Muscle of back (tissue), 13 donors: ENCODE measurements around the gene SRP72. TPM values are rescaled to one million over a fixed set of nuclear protein-coding genes. Genes with fewer than 3 reads are reported as not detected.
"Not testable (repeated sequence)": the region's sequence is repeated elsewhere in the genome, so short reads cannot be mapped to it uniquely, and the experiment has no call there.

Experiments
- DNase-seq, 3 donors: peaks; one replicate each; pipeline versions ENCODE4 v3.0.0 to v3.0.0-alpha.2; 2013
- long read RNA-seq, 9 donors: transcript quantifications; one replicate each; lab custom pipeline, GENCODE V29; 2026
- polyA plus RNA-seq, 10 donors: library from polyadenylated mRNA; unstranded; fragments of 120-200 nt; gene quantifications; one replicate each; pipeline ENCODE4 v1.2.1, GENCODE V29; 2013; ENCODE audit not compliant: insufficient read length in 10 of 10

SRP72 gene
- polyA plus RNA-seq = 10 to 100 TPM; 61.9 to 86.3 (median 75.9) TPM
- long read RNA-seq, donor 1, full-length matches to known transcripts = 13 of 22 reads
- long read RNA-seq, donor 1, partial matches to known transcripts = 9 of 22 reads
- long read RNA-seq, donor 1, other reads (novel, unspliced or antisense) = 0 of 22 reads
- long read RNA-seq, donor 2, full-length matches to known transcripts = 7 of 13 reads
- long read RNA-seq, donor 2, partial matches to known transcripts = 6 of 13 reads
- long read RNA-seq, donor 2, other reads (novel, unspliced or antisense) = 0 of 13 reads
- long read RNA-seq, donor 3, partial matches to known transcripts = 0 of 1 reads
- long read RNA-seq, donor 3, other reads (novel, unspliced or antisense) = 0 of 1 reads
- long read RNA-seq, donor 4, full-length matches to known transcripts = 6 of 17 reads
- long read RNA-seq, donor 4, partial matches to known transcripts = 11 of 17 reads
- long read RNA-seq, donor 4, other reads (novel, unspliced or antisense) = 0 of 17 reads
- long read RNA-seq, donor 5, full-length matches to known transcripts = 13 of 55 reads
- long read RNA-seq, donor 5, partial matches to known transcripts = 42 of 55 reads
- long read RNA-seq, donor 5, other reads (novel, unspliced or antisense) = 0 of 55 reads
- long read RNA-seq, donor 6, full-length matches to known transcripts = 16 of 54 reads
- long read RNA-seq, donor 6, partial matches to known transcripts = 38 of 54 reads
- long read RNA-seq, donor 6, other reads (novel, unspliced or antisense) = 0 of 54 reads
- long read RNA-seq, donor 7, full-length matches to known transcripts = 9 of 15 reads
- long read RNA-seq, donor 7, partial matches to known transcripts = 6 of 15 reads
- long read RNA-seq, donor 7, other reads (novel, unspliced or antisense) = 0 of 15 reads
- long read RNA-seq, donor 8, full-length matches to known transcripts = 7 of 34 reads
- long read RNA-seq, donor 8, partial matches to known transcripts = 27 of 34 reads
- long read RNA-seq, donor 8, other reads (novel, unspliced or antisense) = 0 of 34 reads
- long read RNA-seq, donor 9, full-length matches to known transcripts = 2 of 2 reads
- long read RNA-seq, donor 9, partial matches to known transcripts = 0 of 2 reads
- long read RNA-seq, donor 9, other reads (novel, unspliced or antisense) = 0 of 2 reads

GRCh38 chr4:56467284-56468096 is at the start of gene SRP72:
Gene SRP72, plus strand, starts transcription at chr4:56467617. Its CDS starts 19 bp downstream, at chr4:56467636.
- DNase-seq = peak; percentile 89 to 97 (median 93)

GRCh38 chr4:56424176-56424575 is 43.2 kb upstream of the SRP72 start:
- no peak for DNase-seq

- peak in 2 of 3 donors; percentile 38 to 57 for DNase-seq
These were observed 42.5 kb upstream of the SRP72 start for GRCh38 chr4:56424697-56425514.

GRCh38 chr4:56425518-56425917 is 41.9 kb upstream of the SRP72 start:
- no peak for DNase-seq

- DNase-seq = no peak
These were observed 41.1 kb upstream of the SRP72 start for GRCh38 chr4:56426273-56426672.

GRCh38 chr4:56427179-56427578 is 40.2 kb upstream of the SRP72 start:
- DNase-seq = no peak

- DNase-seq = no peak
These were observed 37.2 kb upstream of the SRP72 start for GRCh38 chr4:56430203-56430602.

- DNase-seq = no peak
These were observed 34.1 kb upstream of the SRP72 start for GRCh38 chr4:56433280-56433679.

- peak in 2 of 3 donors; percentile 36 to 83 for DNase-seq
These were observed 32.7 kb upstream of the SRP72 start for GRCh38 chr4:56434599-56435139.

GRCh38 chr4:56435140-56435926 is 32.1 kb upstream of the SRP72 start, which contains the start of gene PPAT:
Gene PPAT, minus strand, starts transcription at chr4:56435615. Its CDS starts 138 bp downstream, at chr4:56435477.
- peak; percentile 98 to 100 (median 98) for DNase-seq

GRCh38 chr4:56438766-56439165 is 28.7 kb upstream of the SRP72 start:
- peak in 1 of 3 donors; percentile 19 for DNase-seq

GRCh38 chr4:56440983-56441382 is 26.4 kb upstream of the SRP72 start:
- no peak for DNase-seq

- no peak for DNase-seq
These were observed 22.7 kb upstream of the SRP72 start for GRCh38 chr4:56444719-56445118.

GRCh38 chr4:56445699-56446098 is 21.7 kb upstream of the SRP72 start:
- DNase-seq = no peak

GRCh38 chr4:56448301-56448700 is 19.1 kb upstream of the SRP72 start:
- DNase-seq = no peak

GRCh38 chr4:56449475-56449874 is 17.9 kb upstream of the SRP72 start:
- not testable (repeated sequence) for DNase-seq

- no peak for DNase-seq
These were observed 17.1 kb upstream of the SRP72 start for GRCh38 chr4:56450342-56450741.

- DNase-seq = no peak
These were observed 7.3 kb upstream of the SRP72 start for GRCh38 chr4:56460085-56460484.

- no peak for DNase-seq
These were observed 5.3 kb upstream of the SRP72 start for GRCh38 chr4:56462157-56462556.
